ENCODE data around the gene RECQL5.

The RECQL5 gene

GRCh38 chr17:75611851-75612429 lies 55.0 kb downstream of the RECQL5 start:
- TF ChIP-seq CTCF (IDR thresholded peaks at IDR 0.05; ENCODE audit: low read depth, low read length) = no peak
- H3K4me3 ChIP-seq (ENCODE audit: low read depth, low read length) = no peak overlapping the region

- no peak overlapping the region for H3K4me3 ChIP-seq (ENCODE audit: low read depth, low read length)
- TF ChIP-seq CTCF (IDR thresholded peaks at IDR 0.05; ENCODE audit: low read depth, low read length) = no peak
These were observed 56.6 kb downstream of the RECQL5 start for GRCh38 chr17:75610103-75610984.

GRCh38 chr17:75607086-75607485 lies 59.9 kb downstream of the RECQL5 start:
- no peak overlapping the region for H3K4me3 ChIP-seq (ENCODE audit: low read depth, low read length)
- TF ChIP-seq CTCF (IDR thresholded peaks at IDR 0.05; ENCODE audit: low read depth, low read length) = no peak

GRCh38 chr17:75605790-75606189 lies 61.2 kb downstream of the RECQL5 start:
- no peak overlapping the region for H3K4me3 ChIP-seq (ENCODE audit: low read depth, low read length)
- TF ChIP-seq CTCF (IDR thresholded peaks at IDR 0.05; ENCODE audit: low read depth, low read length) = no peak

GRCh38 chr17:75604034-75604695 lies 62.8 kb downstream of the RECQL5 start:
- H3K4me3 ChIP-seq (ENCODE audit: low read depth, low read length) = no peak overlapping the region

GRCh38 chr17:75603123-75603522 lies 63.8 kb downstream of the RECQL5 start:
- H3K4me3 ChIP-seq (ENCODE audit: low read depth, low read length) = no peak overlapping the region
- no peak for TF ChIP-seq CTCF (IDR thresholded peaks at IDR 0.05; ENCODE audit: low read depth, low read length)

More at GRCh38 chr17:75604034-75604695, 62.8 kb downstream of the RECQL5 start:
- no peak for TF ChIP-seq CTCF (IDR thresholded peaks at IDR 0.05; ENCODE audit: low read depth, low read length)

- no peak for TF ChIP-seq CTCF (IDR thresholded peaks at IDR 0.05; ENCODE audit: low read depth, low read length)
- H3K4me3 ChIP-seq (ENCODE audit: low read depth, low read length) = no peak overlapping the region
These were observed 64.3 kb downstream of the RECQL5 start for GRCh38 chr17:75602644-75603043.

Measured in WI38 (cell line).